GM21526 (cell line): Measurements from ENCODE around the gene CYP51A1.
"Not testable (repeated sequence)": the region's sequence is repeated elsewhere in the genome, so short reads cannot be mapped to it uniquely, and the experiment has no call there.

Experiments used
- ATAC-seq: cut with Tn5 transposase; IDR thresholded peaks from one replicate; pipeline ENCODE4 v1.9.1; 2021; ENCODE audit warnings: moderate library complexity; ENCODE audit not compliant: unreplicated experiment, low FRiP score

CYP51A1 gene

GRCh38 chr7:92131764-92132330 lies 2.4 kb downstream of the CYP51A1 start:
- no peak for ATAC-seq

- no peak for ATAC-seq
These were observed 3.2 kb downstream of the CYP51A1 start for GRCh38 chr7:92131093-92131492.

GRCh38 chr7:92121681-92122080 lies 12.6 kb downstream of the CYP51A1 start:
- ATAC-seq, result no peak

GRCh38 chr7:92119213-92119759 lies 15.0 kb downstream of the CYP51A1 start:
- ATAC-seq, result no peak

- ATAC-seq, result no peak
These were observed 17.3 kb downstream of the CYP51A1 start for GRCh38 chr7:92116949-92117348.

GRCh38 chr7:92115821-92116220 lies 18.5 kb downstream of the CYP51A1 start:
- ATAC-seq, result no peak

GRCh38 chr7:92110857-92111256 lies 23.4 kb downstream of the CYP51A1 start:
- ATAC-seq, result no peak

GRCh38 chr7:92108821-92109220 lies 25.5 kb downstream of the CYP51A1 start:
- no peak for ATAC-seq

GRCh38 chr7:92102862-92103261 lies 31.4 kb downstream of the CYP51A1 start:
- not testable (repeated sequence) for ATAC-seq

GRCh38 chr7:92100534-92100933 lies 33.7 kb downstream of the CYP51A1 start:
- ATAC-seq, result no peak

- ATAC-seq, result no peak
These were observed 38.9 kb downstream of the CYP51A1 start for GRCh38 chr7:92095380-92095779.

- ATAC-seq, result no peak
These were observed 42.1 kb downstream of the CYP51A1 start for GRCh38 chr7:92092210-92092609.

- no peak for ATAC-seq
These were observed 46.0 kb downstream of the CYP51A1 start for GRCh38 chr7:92088266-92088665.

GRCh38 chr7:92083922-92084321 lies 50.4 kb downstream of the CYP51A1 start:
- ATAC-seq, result not testable (repeated sequence)

GRCh38 chr7:92076509-92076908 lies 57.8 kb downstream of the CYP51A1 start:
- no peak for ATAC-seq

- peak; percentile 84 for ATAC-seq
These were observed 58.7 kb downstream of the CYP51A1 start for GRCh38 chr7:92075455-92076158.

GRCh38 chr7:92072708-92073107 lies 61.6 kb downstream of the CYP51A1 start:
- no peak for ATAC-seq

GRCh38 chr7:92072121-92072520 lies 62.2 kb downstream of the CYP51A1 start:
- no peak for ATAC-seq

- ATAC-seq, result no peak
These were observed 63.2 kb downstream of the CYP51A1 start for GRCh38 chr7:92071032-92071431.

- ATAC-seq, result no peak
These were observed 69.7 kb downstream of the CYP51A1 start for GRCh38 chr7:92064438-92065029.
